ENCODE data around the gene LRRC4C.
"Not testable (repeated sequence)": the region's sequence is repeated elsewhere in the genome, so short reads cannot be mapped to it uniquely, and the experiment has no call there.

The LRRC4C gene

DNA sequence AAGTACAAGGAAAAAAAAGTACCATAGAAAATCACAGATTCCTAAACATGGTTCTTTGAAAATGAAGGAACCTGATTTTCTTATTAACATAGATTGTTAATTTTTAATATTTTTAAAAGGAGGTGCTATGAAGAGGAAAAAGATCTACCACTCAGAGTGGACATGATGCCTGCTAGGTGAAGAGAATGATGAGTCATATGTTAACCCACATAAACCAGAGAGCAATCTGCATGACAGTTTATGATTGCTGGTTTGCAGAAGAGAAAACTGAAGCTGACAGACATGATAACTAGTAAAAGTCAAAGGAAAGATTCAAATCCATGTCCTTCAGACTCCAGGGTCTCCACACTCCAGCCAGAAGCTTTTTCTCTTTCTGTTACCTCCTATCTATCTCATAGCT lies 1231.7 kb downstream of the LRRC4C start:
- Mint-ChIP-seq H3K27ac (no peak overlapping the region), H3K36me3 (ENCODE audit: insufficient read depth) (no peaks in the 10 kb centered on the region), H3K4me1 (ENCODE audit: low read depth in 2 of 2) (no peaks in the 10 kb centered on the region), H3K27me3 (no peaks in the 10 kb centered on the region), H3K9me3 (peaks cover 7 to 16% of the 10 kb centered on the region in 2 donors), H3K4me3 (no peak overlapping the region)
- ATAC-seq (replicated peaks) (no peak), DNase-seq (no peak)

DNA sequence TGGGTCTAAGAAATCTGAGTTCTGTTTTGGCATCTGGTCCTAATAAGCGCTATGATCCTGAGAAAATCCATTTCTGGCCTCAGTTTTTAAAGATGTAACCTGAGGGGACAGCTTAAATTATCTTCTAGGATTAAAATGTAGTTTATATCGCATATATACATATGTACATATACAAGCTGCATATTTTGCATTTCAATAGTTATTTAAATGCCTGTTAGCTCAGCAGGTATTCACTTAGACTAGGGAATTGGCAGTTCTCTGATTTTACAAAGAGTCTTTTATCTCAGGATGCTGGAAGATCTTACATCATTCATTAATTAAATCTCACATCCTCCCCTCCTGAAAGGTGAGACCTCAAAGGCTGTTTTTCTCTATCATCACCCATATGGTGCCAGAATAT lies 1232.8 kb downstream of the LRRC4C start:
- H3K27me3 Mint-ChIP-seq, result no peaks in the 10 kb centered on the region
- no peak for DNase-seq
- peaks cover 8 to 16% of the 10 kb centered on the region in 2 donors for H3K9me3 Mint-ChIP-seq

DNA sequence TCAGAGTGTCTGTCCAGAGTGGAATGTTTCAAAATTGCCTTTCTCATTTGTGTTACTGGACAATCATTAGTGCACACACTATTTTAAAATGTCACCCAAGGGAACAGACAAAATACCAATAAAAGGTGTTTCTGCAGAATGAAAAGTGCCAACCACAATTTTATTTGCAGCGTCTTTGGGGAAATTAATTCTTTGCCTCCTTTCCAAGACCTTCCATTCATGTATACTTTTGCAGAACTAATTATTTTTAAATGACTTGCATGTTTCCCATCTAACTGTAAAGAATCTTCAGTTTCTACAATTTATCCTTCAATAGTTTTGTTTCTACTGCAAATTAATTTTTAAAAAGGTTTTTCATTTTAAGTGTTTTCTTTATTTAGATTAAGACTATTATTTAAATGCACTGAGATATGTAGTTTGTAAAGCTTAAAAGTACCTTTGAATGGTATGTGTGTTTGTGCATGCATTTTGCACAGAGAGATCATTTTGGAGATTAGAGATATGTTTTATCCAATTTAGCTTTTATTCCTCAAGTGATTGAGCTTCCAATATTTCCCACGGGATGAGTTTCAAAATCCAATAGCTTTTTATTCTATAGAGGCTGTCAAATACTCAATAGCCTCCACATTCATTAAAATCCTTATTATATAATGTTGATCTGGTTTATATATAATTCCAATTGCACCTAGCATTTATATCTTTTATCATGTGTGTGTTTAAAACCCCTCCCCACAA lies 1235.7 kb downstream of the LRRC4C start:
- no peak overlapping the region for H3K27ac Mint-ChIP-seq
- no peak overlapping the region for H3K4me3 Mint-ChIP-seq
- H3K9me3 Mint-ChIP-seq, result peaks cover 11 to 16% of the 10 kb centered on the region in 2 donors
- no peaks in the 10 kb centered on the region for H3K4me1 Mint-ChIP-seq (ENCODE audit: low read depth in 2 of 2)
- no peaks in the 10 kb centered on the region for H3K27me3 Mint-ChIP-seq
- H3K36me3 Mint-ChIP-seq (ENCODE audit: insufficient read depth), result no peaks in the 10 kb centered on the region
- no peak for ATAC-seq (replicated peaks)
- no peak for DNase-seq

More for the DNA sequence above, 1232.8 kb downstream of the LRRC4C start:
- Mint-ChIP-seq H3K27ac (no peak overlapping the region), H3K4me3 (no peak overlapping the region), H3K36me3 (ENCODE audit: insufficient read depth) (no peaks in the 10 kb centered on the region), H3K4me1 (ENCODE audit: low read depth in 2 of 2) (no peaks in the 10 kb centered on the region)
- no peak for ATAC-seq (replicated peaks)

DNA sequence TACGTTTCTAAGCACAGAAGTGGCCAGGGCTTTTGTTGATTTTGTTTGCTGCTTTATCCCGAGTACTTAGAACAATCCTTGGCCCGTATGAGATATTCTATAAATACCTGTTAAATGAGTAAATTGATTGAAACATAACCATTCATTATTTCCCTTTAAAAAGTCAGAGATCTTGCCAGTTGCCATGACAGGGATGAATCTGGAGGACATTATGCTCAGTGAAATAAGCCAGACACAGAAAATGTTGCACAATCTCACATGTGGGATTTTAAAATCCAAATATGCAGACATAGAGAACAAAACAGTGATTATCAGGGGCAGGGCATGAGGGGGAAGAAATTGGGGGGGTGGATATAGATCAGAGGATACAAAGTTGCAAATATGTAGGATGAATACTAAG lies 1240.1 kb downstream of the LRRC4C start:
- ATAC-seq (replicated peaks), result no peak
- Mint-ChIP-seq H3K4me1 (ENCODE audit: low read depth in 2 of 2) (no peaks in the 10 kb centered on the region), H3K9me3 (peaks cover 18 to 22% of the 10 kb centered on the region in 2 donors), H3K36me3 (ENCODE audit: insufficient read depth) (no peaks in the 10 kb centered on the region), H3K27ac (no peak overlapping the region), H3K4me3 (no peak overlapping the region), H3K27me3 (no peaks in the 10 kb centered on the region)
- DNase-seq, result no peak

DNA sequence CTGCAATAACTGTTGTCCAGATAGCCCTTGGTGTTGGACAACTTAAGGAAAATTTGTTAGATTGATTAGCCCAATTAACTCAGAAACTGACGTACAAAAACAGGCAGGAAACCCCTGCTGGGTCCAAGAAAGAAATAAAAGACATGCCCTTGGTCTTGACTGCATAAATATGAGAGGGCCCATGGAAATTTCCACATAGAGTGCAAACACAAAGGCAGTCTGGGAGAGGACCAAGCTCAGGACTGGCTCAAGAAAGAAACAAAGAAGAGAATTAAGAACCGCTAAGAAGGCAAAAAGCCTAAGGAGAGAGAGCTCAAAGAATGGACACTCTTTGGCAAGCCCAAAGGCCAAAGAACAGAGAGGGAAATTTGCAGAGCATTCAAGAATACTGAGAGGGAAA lies 1243.9 kb downstream of the LRRC4C start:
- Mint-ChIP-seq H3K27ac (no peak overlapping the region), H3K27me3 (no peaks in the 10 kb centered on the region), H3K4me3 (no peak overlapping the region), H3K36me3 (ENCODE audit: insufficient read depth) (no peaks in the 10 kb centered on the region), H3K9me3 (peaks cover 15 to 25% of the 10 kb centered on the region in 2 donors), H3K4me1 (ENCODE audit: low read depth in 2 of 2) (no peaks in the 10 kb centered on the region)
- DNase-seq (no peak), ATAC-seq (replicated peaks) (no peak)

DNA sequence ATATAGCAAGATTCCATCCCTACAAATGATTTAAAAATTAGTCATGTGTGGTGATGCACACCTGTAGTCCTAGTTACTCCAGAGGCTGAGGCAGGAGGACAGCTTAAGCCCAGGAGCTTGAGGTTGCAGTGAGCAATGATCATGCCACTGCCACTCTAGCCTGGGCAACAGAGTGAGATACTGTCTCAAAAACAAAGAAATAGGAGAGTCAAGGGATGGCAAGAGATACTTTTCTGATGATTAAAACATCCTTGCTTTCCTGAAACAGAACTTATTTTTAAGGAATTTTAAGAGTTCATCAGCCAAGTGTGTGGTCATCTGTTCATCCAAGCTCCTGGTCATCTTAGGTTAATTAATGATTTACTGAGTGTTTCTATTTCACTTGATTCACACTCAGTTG lies 1252.0 kb downstream of the LRRC4C start:
- DNase-seq, result no peak
- no peaks in the 10 kb centered on the region for H3K4me1 Mint-ChIP-seq (ENCODE audit: low read depth in 2 of 2)
- H3K27ac Mint-ChIP-seq, result no peak overlapping the region
- no peak overlapping the region for H3K4me3 Mint-ChIP-seq
- H3K36me3 Mint-ChIP-seq (ENCODE audit: insufficient read depth), result no peaks in the 10 kb centered on the region
- no peak for ATAC-seq (replicated peaks)
- peaks cover 7 to 24% of the 10 kb centered on the region in 2 donors for H3K9me3 Mint-ChIP-seq
- no peaks in the 10 kb centered on the region for H3K27me3 Mint-ChIP-seq

DNA sequence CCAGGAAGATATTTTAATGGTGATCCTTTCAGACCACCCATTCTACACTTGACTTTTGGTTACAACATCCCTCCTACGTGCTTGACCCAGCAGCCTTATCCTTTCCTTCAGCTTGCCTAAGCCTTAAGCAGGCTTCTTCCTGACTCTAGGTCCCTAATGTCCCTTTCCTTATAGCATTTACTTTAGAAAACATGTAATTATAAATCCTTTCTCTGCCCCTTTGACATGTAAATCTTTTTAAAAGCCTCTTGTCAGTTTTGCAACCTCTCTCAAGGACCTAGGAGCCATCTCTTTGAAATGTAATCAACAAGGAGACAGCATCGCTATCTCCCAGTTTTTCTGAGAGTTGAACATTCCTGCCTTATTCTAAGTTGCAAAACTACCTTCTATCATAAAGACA lies 1255.2 kb downstream of the LRRC4C start:
- Mint-ChIP-seq H3K27me3 (no peaks in the 10 kb centered on the region), H3K4me1 (ENCODE audit: low read depth in 2 of 2) (no peaks in the 10 kb centered on the region), H3K4me3 (no peak overlapping the region), H3K27ac (no peak overlapping the region), H3K36me3 (ENCODE audit: insufficient read depth) (no peaks in the 10 kb centered on the region), H3K9me3 (peaks cover 10 to 28% of the 10 kb centered on the region in 2 donors)
- DNase-seq, result no peak
- ATAC-seq (replicated peaks), result no peak

DNA sequence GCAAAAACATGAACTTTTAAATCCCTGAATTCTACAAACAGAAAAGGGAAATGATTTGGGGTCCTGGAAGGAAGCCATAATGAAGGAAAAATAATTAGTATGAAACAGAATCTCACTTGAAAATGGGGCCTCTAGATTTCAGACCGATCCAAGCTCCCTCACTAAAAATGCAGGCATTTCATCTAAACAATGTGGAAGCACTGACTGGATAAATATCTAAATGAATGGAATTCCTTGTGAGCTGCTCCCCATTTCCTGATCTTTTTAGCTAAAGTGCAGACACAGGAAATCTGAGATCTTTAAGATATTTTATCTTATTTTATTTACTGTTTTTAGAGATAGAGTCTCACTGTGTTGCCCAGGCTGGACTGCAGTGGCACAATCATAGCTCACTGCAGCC lies 1255.8 kb downstream of the LRRC4C start:
- H3K4me3 Mint-ChIP-seq, result no peak overlapping the region
- no peak overlapping the region for H3K27ac Mint-ChIP-seq
- ATAC-seq (replicated peaks) (no peak), DNase-seq (no peak)
- peaks cover 12 to 28% of the 10 kb centered on the region in 2 donors for H3K9me3 Mint-ChIP-seq
- no peaks in the 10 kb centered on the region for H3K4me1 Mint-ChIP-seq (ENCODE audit: low read depth in 2 of 2)
- no peaks in the 10 kb centered on the region for H3K36me3 Mint-ChIP-seq (ENCODE audit: insufficient read depth)
- H3K27me3 Mint-ChIP-seq, result no peaks in the 10 kb centered on the region

DNA sequence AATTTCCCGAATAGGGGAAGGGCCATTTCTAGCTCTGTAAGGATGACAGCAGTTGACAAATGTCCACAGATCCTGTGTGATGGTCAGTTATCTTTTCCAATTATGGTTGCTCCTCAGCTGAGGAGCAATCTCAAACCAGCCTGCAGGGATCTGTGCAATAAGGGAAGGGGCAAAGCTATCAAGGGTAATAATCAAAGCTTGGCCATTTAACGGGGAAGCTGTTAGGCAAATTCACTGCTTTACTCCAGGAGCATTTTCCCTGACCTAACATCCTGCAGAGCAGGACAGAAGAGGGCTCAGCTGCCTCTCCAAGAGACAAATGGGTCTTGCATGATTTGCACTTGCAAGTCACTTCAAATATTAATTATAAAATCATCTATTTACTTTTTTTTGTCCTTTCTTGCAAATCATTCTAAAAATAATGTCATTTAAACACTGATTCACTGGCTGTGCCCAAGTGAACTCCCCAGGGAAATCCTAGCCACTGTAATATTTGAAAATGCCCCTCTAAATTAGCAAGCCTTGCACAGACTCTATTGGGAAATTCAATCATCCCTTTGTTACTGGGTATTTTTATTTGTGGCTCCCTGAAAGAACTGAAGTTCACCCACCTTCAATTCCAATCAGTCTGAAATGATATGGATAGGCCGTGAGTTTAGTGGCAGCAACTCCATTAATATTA lies 1256.7 kb downstream of the LRRC4C start:
- H3K4me3 Mint-ChIP-seq, result no peak overlapping the region
- no peaks in the 10 kb centered on the region for H3K4me1 Mint-ChIP-seq (ENCODE audit: low read depth in 2 of 2)

DNA sequence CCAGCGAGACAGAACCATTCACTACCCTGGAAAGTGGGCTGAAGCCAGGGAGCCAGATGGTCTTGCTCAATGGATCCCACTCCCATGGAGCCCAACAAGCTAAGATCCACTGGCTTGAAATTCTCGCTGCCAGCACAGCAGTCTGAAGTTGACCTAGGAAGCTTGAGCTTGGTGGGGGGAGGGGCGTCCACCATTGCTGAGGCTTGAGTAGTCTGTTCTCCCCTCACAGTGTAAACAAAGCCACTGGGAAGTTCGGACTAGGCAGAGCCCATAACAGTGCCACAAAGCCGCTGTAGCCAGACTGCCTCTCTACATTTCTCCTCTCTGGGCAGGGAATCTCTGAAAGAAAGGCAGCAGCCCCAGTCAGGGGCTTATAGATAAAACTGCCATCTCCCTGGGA lies 1266.9 kb downstream of the LRRC4C start:
- not testable (repeated sequence) for H3K27me3 Mint-ChIP-seq; H3K4me3 Mint-ChIP-seq; H3K27ac Mint-ChIP-seq; DNase-seq; H3K4me1 Mint-ChIP-seq (ENCODE audit: low read depth in 2 of 2); ATAC-seq (replicated peaks); H3K36me3 Mint-ChIP-seq (ENCODE audit: insufficient read depth)
- peaks cover 5 to 12% of the 10 kb centered on the region in 2 donors for H3K9me3 Mint-ChIP-seq

More for the DNA sequence above, 1256.7 kb downstream of the LRRC4C start:
- ATAC-seq (replicated peaks) (no peak), DNase-seq (no peak)
- Mint-ChIP-seq H3K36me3 (ENCODE audit: insufficient read depth) (no peaks in the 10 kb centered on the region), H3K9me3 (peaks cover 14 to 28% of the 10 kb centered on the region in 2 donors), H3K27ac (no peak overlapping the region), H3K27me3 (no peaks in the 10 kb centered on the region)

DNA sequence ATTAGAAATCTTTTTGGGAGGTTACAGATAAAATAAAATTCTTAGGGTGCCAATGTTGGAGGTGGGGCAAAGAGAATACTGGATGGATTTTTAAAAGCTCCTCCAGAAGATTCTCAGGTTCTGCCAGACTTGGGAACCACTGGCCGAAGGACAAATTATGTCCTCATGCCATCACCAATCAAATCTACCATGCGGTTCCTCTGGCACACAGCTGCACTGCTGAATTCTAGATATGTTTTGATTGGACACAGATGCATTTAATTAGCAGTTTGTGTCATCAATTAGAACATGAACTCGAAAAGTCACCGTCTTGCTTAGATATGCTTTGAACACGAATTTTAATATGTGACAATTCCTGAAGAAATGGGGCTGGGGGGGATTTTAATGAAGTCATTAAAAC lies 1269.2 kb downstream of the LRRC4C start:
- DNase-seq, result no peak
- ATAC-seq (replicated peaks), result no peak
- Mint-ChIP-seq H3K4me3 (no peak overlapping the region), H3K9me3 (peaks cover 9 to 15% of the 10 kb centered on the region in 2 donors), H3K27me3 (no peaks in the 10 kb centered on the region), H3K27ac (no peak overlapping the region), H3K4me1 (ENCODE audit: low read depth in 2 of 2) (no peaks in the 10 kb centered on the region), H3K36me3 (ENCODE audit: insufficient read depth) (no peaks in the 10 kb centered on the region)

DNA sequence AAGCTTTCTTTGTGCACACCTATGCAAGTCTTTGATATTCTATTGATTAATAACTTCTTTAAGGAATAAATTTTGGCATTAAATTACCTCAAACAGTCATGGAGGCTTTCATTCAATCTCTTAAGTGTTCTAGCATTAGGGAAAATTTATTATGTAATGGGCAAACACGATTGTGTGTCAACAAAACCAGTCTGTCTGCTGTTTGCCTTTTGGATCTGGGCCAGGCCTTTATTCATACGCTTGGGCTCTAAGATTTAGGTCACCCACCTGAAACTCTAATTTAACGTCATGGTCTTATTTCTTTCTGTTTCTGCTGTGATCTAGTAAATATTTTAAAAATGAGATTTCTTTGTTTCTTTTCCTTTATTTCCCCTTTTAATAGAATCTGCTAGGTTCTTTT lies 1270.6 kb downstream of the LRRC4C start:
- H3K27ac Mint-ChIP-seq, result no peak overlapping the region
- peaks cover 13 to 14% of the 10 kb centered on the region in 2 donors for H3K9me3 Mint-ChIP-seq
- DNase-seq (no peak), ATAC-seq (replicated peaks) (no peak)
- H3K4me3 Mint-ChIP-seq, result no peak overlapping the region
- H3K36me3 Mint-ChIP-seq (ENCODE audit: insufficient read depth), result no peaks in the 10 kb centered on the region
- H3K4me1 Mint-ChIP-seq (ENCODE audit: low read depth in 2 of 2), result no peaks in the 10 kb centered on the region
- no peaks in the 10 kb centered on the region for H3K27me3 Mint-ChIP-seq

DNA sequence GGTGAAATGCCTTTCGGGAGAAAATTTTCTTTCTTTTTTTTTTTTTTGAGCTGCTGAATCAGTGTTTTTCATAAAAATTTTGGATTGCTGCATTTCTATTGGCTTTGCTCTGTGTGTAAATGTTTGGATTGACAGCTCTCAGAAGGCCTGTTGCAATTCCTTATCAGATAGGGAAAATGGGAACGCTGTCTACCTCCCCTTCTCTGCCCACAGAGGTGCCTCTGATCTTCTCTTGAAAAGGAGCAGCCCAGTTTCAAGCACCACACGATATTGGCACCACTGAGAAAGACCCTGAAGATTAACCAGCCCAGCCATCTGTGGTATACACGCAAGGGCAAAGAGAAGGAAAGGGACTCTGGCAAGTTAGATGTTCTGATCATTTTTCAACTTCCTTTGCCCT lies 1272.2 kb downstream of the LRRC4C start:
- ATAC-seq (replicated peaks) (no peak), DNase-seq (no peak)
- H3K27ac Mint-ChIP-seq, result no peak overlapping the region
- H3K4me3 Mint-ChIP-seq, result no peak overlapping the region
- H3K36me3 Mint-ChIP-seq (ENCODE audit: insufficient read depth), result no peaks in the 10 kb centered on the region
- H3K4me1 Mint-ChIP-seq (ENCODE audit: low read depth in 2 of 2), result no peaks in the 10 kb centered on the region
- peaks cover 10 to 11% of the 10 kb centered on the region in 2 donors for H3K9me3 Mint-ChIP-seq
- H3K27me3 Mint-ChIP-seq, result no peaks in the 10 kb centered on the region
